ENCODE measurements around the gene COL9A3. TPM values are rescaled to one million over a fixed set of nuclear protein-coding genes. Genes with fewer than 3 reads are reported as not detected.

The COL9A3 gene
- total RNA-seq, 1 experiment from 2014 or later: not detected

DNA sequence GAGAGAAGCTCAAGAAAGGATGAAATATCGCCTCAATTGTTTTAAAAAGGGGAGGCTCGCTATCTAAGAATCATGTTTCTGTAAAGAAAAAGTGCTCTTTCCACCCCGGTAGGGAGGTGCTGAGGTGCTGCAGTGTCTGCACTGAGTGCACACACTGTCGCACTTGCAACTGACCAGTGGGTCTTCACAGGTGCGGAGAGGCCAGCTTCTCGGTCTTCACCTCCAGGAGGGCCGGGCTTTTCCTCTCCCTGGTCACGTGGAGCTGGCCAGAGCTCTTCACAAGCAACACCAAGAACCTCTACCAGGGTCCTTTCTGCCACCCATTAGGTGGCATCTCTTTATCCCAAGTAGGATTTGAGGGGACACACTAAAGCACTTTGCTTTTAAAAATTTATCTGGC, 72.6 kb downstream of the COL9A3 start:
- CTCF ChIA-PET: interaction anchor here (0.8 to 5.9 kb wide), 4 partner anchors 11 to 27 kb away, joined by 3 to 53 read pairs (median 6); no protein-coding TSS in a partner anchor
- BruUV-seq (replicated peaks): no TSS peak
- intact Hi-C loops (cut with micrococcal nuclease): no loop called here
- Mint-ChIP-seq H3K9me3 (ENCODE audit: unreplicated experiment) (no peaks in the 10 kb centered on the region), H3K36me3 (ENCODE audit: insufficient read depth, unreplicated experiment) (peaks cover 83% of the 10 kb centered on the region), H3K4me1 (ENCODE audit: insufficient read depth, unreplicated experiment) (no peaks in the 10 kb centered on the region), H3K4me3 (ENCODE audit: unreplicated experiment) (no peak overlapping the region), H3K27me3 (ENCODE audit: insufficient read depth, unreplicated experiment) (no peaks in the 10 kb centered on the region), H3K27ac (ENCODE audit: low read depth, unreplicated experiment) (no peak overlapping the region)
- DNase-seq (ENCODE audit: unreplicated experiment): no peak
- POLR2A ChIA-PET: interaction anchor here (2.2 to 2.8 kb wide), 2 partner anchors 10 to 14 kb away, joined by 5 to 11 read pairs; no protein-coding TSS in a partner anchor
- TF ChIP-seq, protein P1, sequence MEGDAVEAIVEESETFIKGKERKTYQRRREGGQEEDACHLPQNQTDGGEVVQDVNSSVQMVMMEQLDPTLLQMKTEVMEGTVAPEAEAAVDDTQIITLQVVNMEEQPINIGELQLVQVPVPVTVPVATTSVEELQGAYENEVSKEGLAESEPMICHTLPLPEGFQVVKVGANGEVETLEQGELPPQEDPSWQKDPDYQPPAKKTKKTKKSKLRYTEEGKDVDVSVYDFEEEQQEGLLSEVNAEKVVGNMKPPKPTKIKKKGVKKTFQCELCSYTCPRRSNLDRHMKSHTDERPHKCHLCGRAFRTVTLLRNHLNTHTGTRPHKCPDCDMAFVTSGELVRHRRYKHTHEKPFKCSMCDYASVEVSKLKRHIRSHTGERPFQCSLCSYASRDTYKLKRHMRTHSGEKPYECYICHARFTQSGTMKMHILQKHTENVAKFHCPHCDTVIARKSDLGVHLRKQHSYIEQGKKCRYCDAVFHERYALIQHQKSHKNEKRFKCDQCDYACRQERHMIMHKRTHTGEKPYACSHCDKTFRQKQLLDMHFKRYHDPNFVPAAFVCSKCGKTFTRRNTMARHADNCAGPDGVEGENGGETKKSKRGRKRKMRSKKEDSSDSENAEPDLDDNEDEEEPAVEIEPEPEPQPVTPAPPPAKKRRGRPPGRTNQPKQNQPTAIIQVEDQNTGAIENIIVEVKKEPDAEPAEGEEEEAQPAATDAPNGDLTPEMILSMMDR (IDR thresholded peaks at IDR 0.05; ENCODE audit: unreplicated experiment): no peak

DNA sequence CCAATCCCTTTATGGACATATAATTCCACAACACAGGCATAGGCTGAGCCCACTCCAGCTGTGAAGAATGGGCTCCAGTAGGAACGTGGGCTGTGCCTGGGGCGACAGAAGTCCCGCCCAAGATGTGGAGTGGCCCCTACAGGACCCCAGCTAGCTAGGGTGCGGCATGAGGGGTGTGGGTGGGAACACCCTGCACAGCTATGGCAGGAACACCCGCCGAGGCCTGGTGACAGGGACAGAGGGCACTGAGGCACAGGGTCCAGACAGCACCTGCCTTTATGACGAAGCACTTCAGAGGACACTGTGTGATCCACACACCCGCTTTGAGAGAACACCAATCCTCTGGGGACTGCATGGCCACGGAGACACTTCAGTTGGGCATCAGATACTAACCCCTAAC, 73.0 kb downstream of the COL9A3 start:
- no peaks in the 10 kb centered on the region for H3K9me3 Mint-ChIP-seq (ENCODE audit: unreplicated experiment)
- TF ChIP-seq, protein P1 (IDR thresholded peaks at IDR 0.05; ENCODE audit: unreplicated experiment): no peak
- no peak overlapping the region for H3K27ac Mint-ChIP-seq (ENCODE audit: low read depth, unreplicated experiment)
- no peaks in the 10 kb centered on the region for H3K27me3 Mint-ChIP-seq (ENCODE audit: insufficient read depth, unreplicated experiment)
- CTCF ChIA-PET: interaction anchor here (0.8 to 5.9 kb wide), 4 partner anchors 10 to 27 kb away, joined by 3 to 53 read pairs (median 6); no protein-coding TSS in a partner anchor
- no peaks in the 10 kb centered on the region for H3K4me1 Mint-ChIP-seq (ENCODE audit: insufficient read depth, unreplicated experiment)
- no peak for DNase-seq (ENCODE audit: unreplicated experiment)
- POLR2A ChIA-PET: interaction anchor here (2.2 to 2.8 kb wide), 2 partner anchors 10 to 14 kb away, joined by 5 to 11 read pairs; no protein-coding TSS in a partner anchor
- H3K36me3 Mint-ChIP-seq (ENCODE audit: insufficient read depth, unreplicated experiment): peaks cover 84% of the 10 kb centered on the region
- H3K4me3 Mint-ChIP-seq (ENCODE audit: unreplicated experiment): no peak overlapping the region
- intact Hi-C loops (cut with micrococcal nuclease): no loop called here
- BruUV-seq (replicated peaks): no TSS peak

DNA sequence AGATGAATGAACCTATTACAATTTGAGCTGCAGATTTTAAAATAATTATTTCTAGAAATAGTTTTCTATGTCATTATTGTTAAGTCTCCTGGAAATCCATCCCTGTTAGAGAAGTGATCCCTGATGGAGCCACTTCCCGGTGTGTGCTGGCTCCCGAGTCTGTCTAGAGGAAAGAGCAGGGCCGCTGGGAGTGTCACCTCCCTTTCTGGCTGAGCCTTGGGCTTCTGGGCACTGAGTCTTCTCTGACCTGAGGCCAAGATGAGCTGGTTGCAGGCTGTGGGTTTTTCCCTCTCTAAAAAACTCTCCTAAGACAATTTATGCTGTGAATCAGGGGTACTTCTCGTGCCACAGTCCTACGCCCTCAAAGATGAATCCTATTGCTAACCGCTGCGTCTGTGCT, 73.6 kb downstream of the COL9A3 start:
- ChIA-PET CTCF (interaction anchor here (1.1 to 5.9 kb wide), 3 partner anchors 9 to 15 kb away, joined by 3 to 53 read pairs (median 9); no protein-coding TSS in a partner anchor), POLR2A (interaction anchor here (2.2 to 2.8 kb wide), 2 partner anchors 9 to 13 kb away, joined by 5 to 11 read pairs; no protein-coding TSS in a partner anchor)
- Mint-ChIP-seq H3K4me1 (ENCODE audit: insufficient read depth, unreplicated experiment) (no peaks in the 10 kb centered on the region), H3K27ac (ENCODE audit: low read depth, unreplicated experiment) (no peak overlapping the region), H3K4me3 (ENCODE audit: unreplicated experiment) (no peak overlapping the region), H3K36me3 (ENCODE audit: insufficient read depth, unreplicated experiment) (peaks cover 86% of the 10 kb centered on the region), H3K9me3 (ENCODE audit: unreplicated experiment) (no peaks in the 10 kb centered on the region), H3K27me3 (ENCODE audit: insufficient read depth, unreplicated experiment) (no peaks in the 10 kb centered on the region)
- DNase-seq (ENCODE audit: unreplicated experiment): no peak
- intact Hi-C loops (cut with micrococcal nuclease): no loop called here
- no TSS peak for BruUV-seq (replicated peaks)
- TF ChIP-seq, protein P1 (IDR thresholded peaks at IDR 0.05; ENCODE audit: unreplicated experiment): no peak

Other genes with a start within 250 kb of the COL9A3 start
- 23.8 and 27.0 TPM in 2 replicates for gene SLCO4A1, start 174.5 kb upstream of the COL9A3 start, total RNA-seq (2022)
- gene NTSR1, start 108.2 kb upstream of the COL9A3 start, total RNA-seq (2022): 4.5 and 6.2 TPM in 2 replicates
- 16.9 and 17.8 TPM in 2 replicates for gene MRGBP, start 20.6 kb upstream of the COL9A3 start, total RNA-seq (2022)
- gene OGFR, start 12.2 kb upstream of the COL9A3 start, total RNA-seq (2022): 28.8 and 31.0 TPM in 2 replicates
- gene TCFL5, start 44.8 kb downstream of the COL9A3 start, total RNA-seq (2022): 10.8 and 12.8 TPM in 2 replicates
- 36.8 and 40.7 TPM in 2 replicates for gene DIDO1, start 109.5 kb downstream of the COL9A3 start, total RNA-seq (2022)
- 31.6 and 36.4 TPM in 2 replicates for gene GID8, start 121.1 kb downstream of the COL9A3 start, total RNA-seq (2022)
- 0.07 TPM in 1 of 2 replicates, not detected in the other for gene SLC17A9, start 135.7 kb downstream of the COL9A3 start, total RNA-seq (2022)
- not detected in 2 replicates for gene BHLHE23, start 189.9 kb downstream of the COL9A3 start, total RNA-seq (2022)

All from MCF 10A (cell line).